GM12878 (cell line): ENCODE results near the gene LPAR3.

ENCODE experiments used
- ATF7 ChIP-seq: fragments of 450-650 bp; IDR thresholded peaks from 2 replicates; pipeline ENCODE4 v1.6.1; 2016; ENCODE audit warnings: low read depth, mild to moderate bottlenecking
- CEBPB ChIP-seq, 2 experiments: fragments of 150-350 bp in 1 of 2; IDR thresholded peaks; 2 replicates each; pipeline ENCODE4 v1.6.1; 2012 to 2014; ENCODE audit warnings: low read depth in 2 of 2, low read length in 2 of 2, borderline replicate concordance in 1 of 2, inconsistent platforms in 1 of 2
- CHD4 ChIP-seq: fragments of 200-600 bp; sonication (generic); IDR thresholded peaks from 2 replicates; pipeline ENCODE4 v1.6.1; 2016; ENCODE audit warnings: mild to moderate bottlenecking
- CTCF ChIP-seq, 3 experiments: IDR thresholded peaks in 2 of 3; conservative IDR thresholded peaks in 1 of 3; 2 replicates each; pipeline ENCODE4 v1.5.1; 2011; ENCODE audit warnings: low read depth in 3 of 3, low read length in 3 of 3, mild to moderate bottlenecking in 3 of 3, control low read depth in 2 of 3, moderate library complexity in 2 of 3, inconsistent platforms in 1 of 3, mixed read lengths in 1 of 3; ENCODE audit not compliant: control insufficient read depth in 2 of 3, insufficient read depth in 1 of 3; ENCODE audit errors: extremely low read depth in 1 of 3
- EZH2 ChIP-seq: IDR thresholded peaks from 2 replicates; pipeline ENCODE4 v1.6.1; 2012; ENCODE audit warnings: low read depth, mild to moderate bottlenecking, control low read depth, inconsistent platforms, low read length, borderline replicate concordance; ENCODE audit not compliant: control insufficient read depth
- HDAC2 ChIP-seq: fragments of 200-600 bp; sonication (generic); IDR thresholded peaks from 2 replicates; pipeline ENCODE4 v1.6.1; 2017
- HDGF ChIP-seq: fragments of 450-650 bp; IDR thresholded peaks from 2 replicates; pipeline ENCODE4 v1.6.1; 2016; ENCODE audit warnings: antibody characterized with exemption
- IRF4 ChIP-seq: IDR thresholded peaks from 2 replicates; pipeline ENCODE4 v1.6.1; 2011; ENCODE audit warnings: low read depth, low read length
- JUNB ChIP-seq: IDR thresholded peaks from 2 replicates; pipeline ENCODE4 v1.6.1; 2016; ENCODE audit warnings: antibody characterized with exemption, mild to moderate bottlenecking
- NR2C2 ChIP-seq: IDR thresholded peaks from 2 replicates; pipeline ENCODE4 v1.6.1; 2011; ENCODE audit warnings: borderline replicate concordance, low read depth; ENCODE audit not compliant: control insufficient read depth, insufficient read length
- POLR2A ChIP-seq: IDR thresholded peaks from 2 replicates; pipeline ENCODE4 v1.6.1; 2011; ENCODE audit warnings: low read depth, mild to moderate bottlenecking, low read length
- RCOR1 ChIP-seq: conservative IDR thresholded peaks from 2 replicates; pipeline ENCODE4 v1.6.1; 2012; ENCODE audit warnings: low read depth, low read length, improper control_type of control experiment
- USF2 ChIP-seq: IDR thresholded peaks from 2 replicates; pipeline ENCODE4 v1.6.1; 2011; ENCODE audit warnings: low read depth, low read length, improper control_type of control experiment, borderline replicate concordance
- ZBTB33 ChIP-seq: fragments of 450-650 bp; IDR thresholded peaks from 2 replicates; pipeline ENCODE4 v1.6.1; 2017; ENCODE audit warnings: mild to moderate bottlenecking

- TF ChIP-seq POLR2A (no peak), HDAC2 (no peak), IRF4 (no peak), CTCF (IDR thresholded peaks at IDR 0.05 in 2 of 3, conservative IDR thresholded peaks at IDR 0.05 in 1 of 3; ENCODE audit: control insufficient read depth in 2 of 3, extremely low read depth in 1 of 3, insufficient read depth in 1 of 3, low read depth in 3 of 3, low read length in 3 of 3) (no peak), ZBTB33 (no peak), EZH2 (no peak), CEBPB (IDR thresholded peaks at IDR 0.05; ENCODE audit: borderline replicate concordance in 1 of 2, low read depth in 2 of 2, low read length in 2 of 2) (no peak), CHD4 (no peak), ATF7 (no peak), RCOR1 (no peak), NR2C2 (no peak), HDGF (no peak), JUNB (no peak), USF2 (no peak)
Observed at GRCh38 chr1:84916897-84917296, 23.9 kb upstream of the LPAR3 start.
